HepG2 (cell line): ENCODE measurements around the gene GPN2. TPM values are rescaled to one million over a fixed set of nuclear protein-coding genes. Genes with fewer than 3 reads are reported as not detected.
A peak's percentile ranks its signal among the peaks of the same experiment; 100 is the strongest.

Experiments
- ARNT ChIP-seq: fragments of 450-650 bp; IDR thresholded peaks from 2 replicates; pipeline ENCODE4 v1.6.1; 2017
- BCL6 ChIP-seq: IDR thresholded peaks from 2 replicates; pipeline ENCODE4 v1.6.1; 2016; ENCODE audit warnings: missing genetic modification reagents, missing compliant biosample characterization
- CENPX ChIP-seq: sonication (generic); formaldehyde crosslinking; IDR thresholded peaks from 2 replicates; pipeline ENCODE4 v1.9.0; 2021; ENCODE audit warnings: mild to moderate bottlenecking, missing genetic modification reagents, moderate library complexity
- CTCF ChIP-seq: sonication (generic); formaldehyde crosslinking; IDR thresholded peaks from 2 replicates; pipeline ENCODE4 v1.5.0; 2020; ENCODE audit warnings: mild to moderate bottlenecking, missing genetic modification reagents, moderate library complexity
- DDIT3 ChIP-seq: sonication (generic); formaldehyde crosslinking; IDR thresholded peaks from 2 replicates; pipeline ENCODE4 v1.4.0; 2020; ENCODE audit warnings: mild to moderate bottlenecking, missing genetic modification reagents
- EEA1 ChIP-seq: sonication (generic); formaldehyde crosslinking; IDR thresholded peaks from 2 replicates; pipeline ENCODE4 v1.5.1; 2020; ENCODE audit warnings: mild to moderate bottlenecking, missing genetic modification reagents, borderline replicate concordance
- IKZF4 ChIP-seq: sonication (generic); formaldehyde crosslinking; IDR thresholded peaks from 2 replicates; pipeline ENCODE4 v1.5.1; 2020; ENCODE audit warnings: borderline replicate concordance, mild to moderate bottlenecking, low read depth, missing genetic modification reagents; ENCODE audit errors: not compliant biosample characterization
- IRF2 ChIP-seq: IDR thresholded peaks from 2 replicates; pipeline ENCODE4 v1.6.1; 2018; ENCODE audit warnings: missing genetic modification reagents, missing compliant biosample characterization
- MBNL3 ChIP-seq: fragments of 250-450 bp; sonication (Bioruptor Pico); conservative IDR thresholded peaks from 2 replicates; pipeline ENCODE4 v1.8.0; 2022; ENCODE audit warnings: mild to moderate bottlenecking, inconsistent platforms
- NFIC ChIP-seq: IDR thresholded peaks from 2 replicates; pipeline ENCODE4 v1.6.1; 2012; ENCODE audit warnings: mild to moderate bottlenecking, low read length, inconsistent platforms
- ONECUT2 ChIP-seq: sonication (generic); formaldehyde crosslinking; IDR thresholded peaks from 2 replicates; pipeline ENCODE4 v1.4.0; 2020; ENCODE audit warnings: missing genetic modification reagents
- PCBP1 ChIP-seq: fragments of 200-400 bp; formaldehyde crosslinking; IDR thresholded peaks from 2 replicates; pipeline ENCODE4 v1.6.1; 2017; ENCODE audit warnings: mild to moderate bottlenecking, low read depth, low read length, borderline replicate concordance
- REXO4 ChIP-seq: sonication (generic); formaldehyde crosslinking; IDR thresholded peaks from 2 replicates; pipeline ENCODE4 v1.8.0; 2022; ENCODE audit warnings: missing genetic modification reagents, mild to moderate bottlenecking, borderline replicate concordance
- SKI ChIP-seq: fragments of 450-650 bp; IDR thresholded peaks from one replicate; pipeline ENCODE4 v1.6.1; 2018; ENCODE audit warnings: mild to moderate bottlenecking; ENCODE audit not compliant: partially characterized antibody
- WIZ ChIP-seq: sonication (generic); formaldehyde crosslinking; IDR thresholded peaks from 2 replicates; pipeline ENCODE4 v1.5.1; 2020; ENCODE audit warnings: mild to moderate bottlenecking, missing genetic modification reagents
- ZBTB2 ChIP-seq: sonication (generic); formaldehyde crosslinking; IDR thresholded peaks from 2 replicates; pipeline ENCODE4 v1.8.0; 2022; ENCODE audit warnings: low read depth, missing genetic modification reagents
- ZNF331 ChIP-seq: sonication (generic); formaldehyde crosslinking; IDR thresholded peaks from 2 replicates; pipeline ENCODE4 v1.4.0; 2020; ENCODE audit warnings: missing genetic modification reagents
- ZNF354B ChIP-seq: sonication (generic); formaldehyde crosslinking; IDR thresholded peaks from 2 replicates; pipeline ENCODE4 v1.8.0; 2022; ENCODE audit warnings: mild to moderate bottlenecking, missing genetic modification reagents
- ZNF431 ChIP-seq: sonication (generic); formaldehyde crosslinking; IDR thresholded peaks from 2 replicates; pipeline ENCODE4 v1.9.0; 2022; ENCODE audit warnings: missing genetic modification reagents, low read depth, mild to moderate bottlenecking, borderline replicate concordance
- ZNF441 ChIP-seq: sonication (generic); formaldehyde crosslinking; IDR thresholded peaks from 2 replicates; pipeline ENCODE4 v1.7.0; 2021; ENCODE audit warnings: missing genetic modification reagents, borderline replicate concordance
- ZNF513 ChIP-seq: sonication (generic); formaldehyde crosslinking; conservative IDR thresholded peaks from 2 replicates; pipeline ENCODE4 v1.5.0; 2020; ENCODE audit warnings: missing genetic modification reagents
- ZNF644 ChIP-seq: IDR thresholded peaks from 2 replicates; pipeline ENCODE4 v1.6.1; 2016; ENCODE audit warnings: low read depth
- ZNF773 ChIP-seq: sonication (generic); formaldehyde crosslinking; IDR thresholded peaks from 2 replicates; pipeline ENCODE4 v1.4.0; 2020; ENCODE audit warnings: missing genetic modification reagents, borderline replicate concordance
- ZNF879 ChIP-seq: sonication (generic); formaldehyde crosslinking; IDR thresholded peaks from 2 replicates; pipeline ENCODE4 v1.8.1; 2023; ENCODE audit warnings: missing genetic modification reagents
- polyA plus RNA-seq, 8 experiments: library from polyadenylated mRNA; depleted of rRNA in 3 of 8; stranded (reverse) in 7 of 8; unstranded in 1 of 8; fragments of >200 nt; fragmentation: Illumina TruSeq in 4 of 8; extraction: Trizol in 4 of 8; gene quantifications; 2 replicates each; pipeline versions ENCODE4 v1.2.1 to v1.2.3, GENCODE V29; 2011 to 2016; ENCODE audit warnings: low read depth in 4 of 8, missing spikeins in 1 of 8, mixed read lengths in 1 of 8; ENCODE audit not compliant: insufficient read depth in 1 of 8
- total RNA-seq, 5 experiments: library from RNA; depleted of rRNA; stranded (reverse); fragments of >200 nt; fragmentation: Illumina TruSeq; extraction: Trizol; gene quantifications; 2 replicates each; pipeline ENCODE4 v1.2.3, GENCODE V29; 2016; ENCODE audit warnings: low read depth in 1 of 5
- TF ChIP-seq, protein P1 (sequence below): IDR thresholded peaks from 2 replicates; pipeline ENCODE4 v1.6.1; 2016; ENCODE audit warnings: low read depth, borderline replicate concordance

GPN2 gene
- total and polyA plus RNA-seq, 2 of the 13 experiments (the other 11 are each of a cell fraction or from before 2014, with no cell fraction given) = 19.3 to 38.9 TPM

DNA sequence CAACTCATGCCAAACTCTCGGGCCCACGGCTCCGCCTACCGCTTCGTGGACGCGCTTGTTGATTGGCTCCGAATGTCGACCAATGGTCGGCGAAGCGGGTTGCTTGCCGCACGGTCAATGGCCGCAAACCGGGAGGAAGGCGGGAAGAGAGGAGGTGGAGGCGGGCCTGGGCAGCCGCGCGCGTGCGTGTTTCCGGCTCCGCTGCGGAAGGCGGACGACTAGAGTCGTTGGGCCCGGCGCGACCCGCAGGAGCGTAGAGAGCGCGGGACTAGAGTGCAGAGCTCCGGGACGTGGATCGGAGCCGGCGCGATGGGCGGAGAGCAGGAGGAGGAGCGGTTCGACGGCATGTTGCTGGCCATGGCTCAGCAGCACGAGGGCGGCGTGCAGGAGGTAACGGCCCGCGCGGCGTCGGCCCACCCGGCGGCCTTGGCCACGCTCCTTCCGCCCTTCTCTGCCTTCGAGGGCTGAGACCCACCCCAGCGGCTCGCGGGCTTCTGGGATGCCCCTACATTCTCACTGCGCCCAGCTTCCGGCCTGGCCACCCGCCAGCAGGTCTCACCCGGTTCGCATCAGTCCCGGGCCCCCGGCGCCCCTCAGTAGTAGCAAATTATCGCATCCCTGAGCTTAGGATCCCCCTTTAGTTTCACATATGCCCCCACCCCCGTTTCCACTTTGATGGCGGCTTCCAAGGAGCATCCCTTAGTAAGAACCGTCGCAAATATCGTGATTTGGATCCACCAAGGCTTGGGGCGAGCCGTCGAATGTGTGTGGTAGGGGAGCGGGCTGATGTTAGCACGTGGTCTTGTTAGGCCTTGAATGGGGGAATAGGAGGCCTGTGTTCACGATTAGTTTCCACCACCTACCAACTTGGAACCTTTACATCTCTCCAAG lies 31.7 kb upstream of the GPN2 start, which contains the start of gene NUDC (continued):
- no peak for TF ChIP-seq MBNL3 (CRISPR knock-in tag)
- TF ChIP-seq DDIT3 = no peak
- TF ChIP-seq ONECUT2 (CRISPR knock-in tag) = no peak
- TF ChIP-seq ARNT = no peak
- TF ChIP-seq NFIC = no peak
- TF ChIP-seq ZNF441 (CRISPR knock-in tag) = no peak
- no peak for TF ChIP-seq ZNF513
- no peak for TF ChIP-seq IRF2 (CRISPR knock-in tag)
- TF ChIP-seq IKZF4 (CRISPR knock-in tag) = peak; percentile 64
- peak; percentile 62 for TF ChIP-seq BCL6 (CRISPR knock-in tag)
- no peak; the same call in none of the 2 replicates for TF ChIP-seq WIZ (CRISPR knock-in tag)
- no peak for TF ChIP-seq CTCF
- peak; percentile 90; the same call in 1 of the 2 replicates for TF ChIP-seq ZNF879
- TF ChIP-seq ZNF773 (CRISPR knock-in tag) = peak; percentile 90; the same call in 1 of the 2 replicates
- no peak; the same call in 1 of the 2 replicates for TF ChIP-seq REXO4
- TF ChIP-seq PCBP1 = no peak
- 0 out of 2 replicates have a peak, but pooled peaks have one; percentile 78 for TF ChIP-seq ZNF354B (CRISPR knock-in tag)
- TF ChIP-seq ZNF331 (CRISPR knock-in tag) = 0 out of 2 replicates have a peak, but pooled peaks have one; percentile 27
- TF ChIP-seq CENPX (CRISPR knock-in tag) = no peak
- TF ChIP-seq ZNF431 (CRISPR knock-in tag) = peak; percentile 53; the same call in 1 of the 2 replicates
- TF ChIP-seq, protein P1, sequence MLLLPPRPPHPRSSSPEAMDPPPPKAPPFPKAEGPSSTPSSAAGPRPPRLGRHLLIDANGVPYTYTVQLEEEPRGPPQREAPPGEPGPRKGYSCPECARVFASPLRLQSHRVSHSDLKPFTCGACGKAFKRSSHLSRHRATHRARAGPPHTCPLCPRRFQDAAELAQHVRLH (CRISPR knock-in tag) = peak; percentile 75; the same call in 1 of the 2 replicates
- peak; percentile 12 for TF ChIP-seq SKI
- no peak for TF ChIP-seq ZBTB2
- no peak for TF ChIP-seq ZNF644 (CRISPR knock-in tag)
- TF ChIP-seq EEA1 = no peak; the same call in 1 of the 2 replicates
